HG02943 (cell line): Measurements from ENCODE around the gene MPPED1.

Experiments
- ATAC-seq: cut with Tn5 transposase; IDR thresholded peaks from one replicate; pipeline ENCODE4 v1.9.1; 2021; ENCODE audit warnings: mild to moderate bottlenecking, low read depth, moderate library complexity; ENCODE audit not compliant: unreplicated experiment

The MPPED1 gene

GRCh38 chr22:43391306-43391705 is 20.5 kb upstream of the MPPED1 start:
- no peak for ATAC-seq

- no peak for ATAC-seq
Measured at GRCh38 chr22:43392385-43392989, 19.3 kb upstream of the MPPED1 start.

GRCh38 chr22:43393132-43393843 is 18.5 kb upstream of the MPPED1 start:
- ATAC-seq, result no peak

- no peak for ATAC-seq
Measured at GRCh38 chr22:43393844-43394474, 17.9 kb upstream of the MPPED1 start.

- no peak for ATAC-seq
Measured at GRCh38 chr22:43395086-43395695, 16.6 kb upstream of the MPPED1 start.

GRCh38 chr22:43396321-43396933 is 15.4 kb upstream of the MPPED1 start:
- ATAC-seq, result no peak

- ATAC-seq, result no peak
Measured at GRCh38 chr22:43396934-43397457, 14.8 kb upstream of the MPPED1 start.

- no peak for ATAC-seq
Measured at GRCh38 chr22:43397766-43398165, 14.0 kb upstream of the MPPED1 start.

- ATAC-seq, result no peak
Measured at GRCh38 chr22:43398246-43398645, 13.6 kb upstream of the MPPED1 start.

GRCh38 chr22:43398910-43399309 is 12.9 kb upstream of the MPPED1 start:
- no peak for ATAC-seq

- ATAC-seq, result no peak
Measured at GRCh38 chr22:43399338-43399979, 12.4 kb upstream of the MPPED1 start.

- ATAC-seq, result no peak
Measured at GRCh38 chr22:43399980-43400358, 11.8 kb upstream of the MPPED1 start.

- no peak for ATAC-seq
Measured at GRCh38 chr22:43400449-43400848, 11.4 kb upstream of the MPPED1 start.

- no peak for ATAC-seq
Measured at GRCh38 chr22:43401233-43401632, 10.6 kb upstream of the MPPED1 start.

GRCh38 chr22:43401661-43402060 is 10.2 kb upstream of the MPPED1 start:
- ATAC-seq, result no peak

GRCh38 chr22:43402128-43402527 is 9.7 kb upstream of the MPPED1 start:
- ATAC-seq, result no peak

GRCh38 chr22:43404673-43405385 is 7.0 kb upstream of the MPPED1 start:
- ATAC-seq, result no peak

GRCh38 chr22:43406186-43406790 is 5.5 kb upstream of the MPPED1 start:
- ATAC-seq, result no peak

- ATAC-seq, result no peak
Measured at GRCh38 chr22:43407591-43407990, 4.2 kb upstream of the MPPED1 start.
